Smooth muscle cell (in vitro differentiated cells): ENCODE measurements around the gene ADAMTS17. TPM values are rescaled to one million over a fixed set of nuclear protein-coding genes. Genes with fewer than 3 reads are reported as not detected.
A peak's percentile ranks its signal among the peaks of the same experiment; 100 is the strongest.

Experiments
- DNase-seq: peaks from one replicate; lab custom pipeline; 2025; ENCODE audit not compliant: unreplicated experiment; lab: John Stamatoyannopoulos, UW
- H2AFZ ChIP-seq: fragments of 200-600 bp; sonication (generic); 2 replicates; pipeline ENCODE4 v1.6.0; 2016; ENCODE audit warnings: antibody characterized with exemption, low read depth, mild to moderate bottlenecking
- H3F3A ChIP-seq: fragments of 200-600 bp; sonication (generic); 2 replicates; pipeline ENCODE4 v1.6.0; 2017; ENCODE audit warnings: antibody characterized with exemption, low read depth
- H3K27ac ChIP-seq: fragments of 200-600 bp; sonication (generic); 2 replicates; pipeline ENCODE4 v1.5.1; 2016; ENCODE audit warnings: low read depth, mild to moderate bottlenecking
- H3K27me3 ChIP-seq: fragments of 200-600 bp; sonication (generic); 2 replicates; pipeline ENCODE4 v1.6.1; 2016; ENCODE audit warnings: low read depth, mild to moderate bottlenecking
- H3K36me3 ChIP-seq: fragments of 200-600 bp; sonication (generic); 2 replicates; pipeline ENCODE4 v1.5.1; 2016; ENCODE audit warnings: low read depth
- H3K4me1 ChIP-seq: fragments of 200-600 bp; sonication (generic); 2 replicates; pipeline ENCODE4 v1.5.1; 2016; ENCODE audit warnings: low read depth
- H3K4me2 ChIP-seq: fragments of 200-600 bp; sonication (generic); 2 replicates; pipeline ENCODE4 v1.6.0; 2016; ENCODE audit warnings: mild to moderate bottlenecking
- H3K4me3 ChIP-seq: fragments of 200-600 bp; sonication (generic); 2 replicates; pipeline ENCODE4 v1.5.1; 2016; ENCODE audit warnings: mild to moderate bottlenecking
- H3K79me2 ChIP-seq: fragments of 200-600 bp; sonication (generic); 2 replicates; pipeline ENCODE4 v1.6.0; 2016; ENCODE audit warnings: low read depth, mild to moderate bottlenecking
- H3K9ac ChIP-seq: fragments of 200-600 bp; sonication (generic); 2 replicates; pipeline ENCODE4 v1.6.0; 2016; ENCODE audit warnings: low read depth
- H3K9me3 ChIP-seq: fragments of 200-600 bp; sonication (generic); replicated peaks from 2 replicates; pipeline ENCODE4 v1.5.1; 2016; ENCODE audit warnings: low read depth
- H4K20me1 ChIP-seq: fragments of 200-600 bp; sonication (generic); 2 replicates; pipeline ENCODE4 v1.6.0; 2016; ENCODE audit warnings: low read depth
- CTCF ChIP-seq: fragments of 200-600 bp; sonication (generic); IDR thresholded peaks from 2 replicates; pipeline ENCODE4 v1.5.1; 2017; ENCODE audit warnings: borderline replicate concordance, mild to moderate bottlenecking, antibody characterized with exemption; ENCODE audit not compliant: insufficient read depth, poor library complexity, severe bottlenecking
- WGBS: methylation state at CpG from one replicate; pipeline ENCODE4 v1.1.7; 2016; ENCODE audit warnings: low lambda C conversion rate; 5-methylcytosine and 5-hydroxymethylcytosine counted together
- polyA plus RNA-seq: library from polyadenylated mRNA; unstranded; fragments of >200 nt; fragmentation: Nextera tagmentation; extraction: Ambion mirVana; gene quantifications from 2 replicates; pipeline ENCODE4 v1.2.1, GENCODE V29; 2016
- total RNA-seq: library from RNA; depleted of rRNA; stranded (reverse); fragments of >200 nt; gene quantifications from 2 replicates; pipeline ENCODE4 v1.2.3, GENCODE V29; 2014

Gene ADAMTS17
- total and polyA plus RNA-seq, 2 experiments from 2014 or later, result 0.63 to 3.1 TPM

GRCh38 chr15:100204211-100204610, 137.6 kb downstream of the ADAMTS17 start:
- Histone ChIP-seq H3K27me3 (no peaks in the 10 kb centered on the region), H3K36me3 (no peaks in the 10 kb centered on the region), H3F3A (no peaks in the 10 kb centered on the region), H3K79me2 (no peaks in the 10 kb centered on the region), H3K9me3 (no peaks in the 10 kb centered on the region), H3K4me1 (peaks cover 2% of the 10 kb centered on the region), H3K4me3 (no peak overlapping the region), H3K4me2 (no peak overlapping the region), H3K9ac (no peak overlapping the region), H3K27ac (no peak overlapping the region), H2AFZ (no peak overlapping the region), H4K20me1 (no peaks in the 10 kb centered on the region)
- 100% methylated on average over 1 of the region's 1 CpG for WGBS
- no peak for TF ChIP-seq CTCF
- no peak for DNase-seq

GRCh38 chr15:100202309-100202960, 139.3 kb downstream of the ADAMTS17 start:
- H3K4me3 ChIP-seq, result no peak overlapping the region
- H4K20me1 ChIP-seq, result no peaks in the 10 kb centered on the region
- no peaks in the 10 kb centered on the region for H3K36me3 ChIP-seq
- no peak overlapping the region for H2AFZ ChIP-seq
- no peaks in the 10 kb centered on the region for H3K9me3 ChIP-seq
- peak overlapping the region; percentile 54 for H3K4me2 ChIP-seq
- H3K27me3 ChIP-seq, result no peaks in the 10 kb centered on the region
- 23% methylated on average over 5 of the region's 5 CpGs for WGBS
- H3K4me1 ChIP-seq, result peaks cover 2% of the 10 kb centered on the region
- H3K9ac ChIP-seq, result no peak overlapping the region
- H3K27ac ChIP-seq, result peak overlapping the region; percentile 4
- no peaks in the 10 kb centered on the region for H3F3A ChIP-seq
- TF ChIP-seq CTCF, result no peak
- DNase-seq, result no peak
- no peaks in the 10 kb centered on the region for H3K79me2 ChIP-seq

GRCh38 chr15:100201376-100202280, 140.1 kb downstream of the ADAMTS17 start:
- no peaks in the 10 kb centered on the region for H3K79me2 ChIP-seq
- 28% methylated on average over 18 of the region's 18 CpGs for WGBS
- H3F3A ChIP-seq, result no peaks in the 10 kb centered on the region
- no peak overlapping the region for H3K4me3 ChIP-seq
- H3K4me2 ChIP-seq, result peak overlapping the region; percentile 54
- no peaks in the 10 kb centered on the region for H3K36me3 ChIP-seq
- no peak for DNase-seq
- no peaks in the 10 kb centered on the region for H3K27me3 ChIP-seq
- TF ChIP-seq CTCF, result no peak
- H3K4me1 ChIP-seq, result peaks cover 2% of the 10 kb centered on the region
- H3K9ac ChIP-seq, result no peak overlapping the region
- no peaks in the 10 kb centered on the region for H4K20me1 ChIP-seq
- H3K27ac ChIP-seq, result peak overlapping the region; percentile 30
- H2AFZ ChIP-seq, result no peak overlapping the region
- no peaks in the 10 kb centered on the region for H3K9me3 ChIP-seq
